ENCODE measurements around the gene CAPN5.

GRCh38 chr11:77163271-77163670 is 96.5 kb downstream of the CAPN5 start:
- TF ChIP-seq POLR2A (IDR thresholded peaks at IDR 0.05) = no peak
- TF ChIP-seq, protein P1, sequence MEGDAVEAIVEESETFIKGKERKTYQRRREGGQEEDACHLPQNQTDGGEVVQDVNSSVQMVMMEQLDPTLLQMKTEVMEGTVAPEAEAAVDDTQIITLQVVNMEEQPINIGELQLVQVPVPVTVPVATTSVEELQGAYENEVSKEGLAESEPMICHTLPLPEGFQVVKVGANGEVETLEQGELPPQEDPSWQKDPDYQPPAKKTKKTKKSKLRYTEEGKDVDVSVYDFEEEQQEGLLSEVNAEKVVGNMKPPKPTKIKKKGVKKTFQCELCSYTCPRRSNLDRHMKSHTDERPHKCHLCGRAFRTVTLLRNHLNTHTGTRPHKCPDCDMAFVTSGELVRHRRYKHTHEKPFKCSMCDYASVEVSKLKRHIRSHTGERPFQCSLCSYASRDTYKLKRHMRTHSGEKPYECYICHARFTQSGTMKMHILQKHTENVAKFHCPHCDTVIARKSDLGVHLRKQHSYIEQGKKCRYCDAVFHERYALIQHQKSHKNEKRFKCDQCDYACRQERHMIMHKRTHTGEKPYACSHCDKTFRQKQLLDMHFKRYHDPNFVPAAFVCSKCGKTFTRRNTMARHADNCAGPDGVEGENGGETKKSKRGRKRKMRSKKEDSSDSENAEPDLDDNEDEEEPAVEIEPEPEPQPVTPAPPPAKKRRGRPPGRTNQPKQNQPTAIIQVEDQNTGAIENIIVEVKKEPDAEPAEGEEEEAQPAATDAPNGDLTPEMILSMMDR (IDR thresholded peaks at IDR 0.05) = no peak
